ENCODE results near the gene SGPL1. TPM values are rescaled to one million over a fixed set of nuclear protein-coding genes. Genes with fewer than 3 reads are reported as not detected.

The SGPL1 gene
- total RNA-seq, 4 donors from 2014 or later = 12.9 to 31.0 (median 21.3) TPM

GRCh38 chr10:70784016-70784415 lies 31.7 kb upstream of the SGPL1 start:
- no peaks in the 10 kb centered on the region for H3K9me3 ChIP-seq
- WGBS = 74% methylated on average over 5 of the region's 5 CpGs
- no peak overlapping the region for H3K4me3 ChIP-seq
- DNase-seq (ENCODE audit: extremely low spot score) = no peak
- TF ChIP-seq CTCF (IDR thresholded peaks at IDR 0.05) (no peak), POLR2AphosphoS5 (IDR thresholded peaks at IDR 0.05) (no peak), EP300 (IDR thresholded peaks at IDR 0.05) (no peak), POLR2A (IDR thresholded peaks at IDR 0.05; ENCODE audit: low read depth) (no peak)
- H3K4me1 ChIP-seq = no peaks in the 10 kb centered on the region
- no peak overlapping the region for H3K27ac ChIP-seq (replicated peaks in 1 of 4)
- H3K27me3 ChIP-seq = no peaks in the 10 kb centered on the region
- no peaks in the 10 kb centered on the region for H3K36me3 ChIP-seq
- intact Hi-C loops (cut with DNase I) = no loop called here

GRCh38 chr10:70784471-70784870 lies 31.3 kb upstream of the SGPL1 start:
- H3K4me3 ChIP-seq = no peak overlapping the region
- no peak for DNase-seq (ENCODE audit: extremely low spot score)
- H3K27ac ChIP-seq (replicated peaks in 1 of 4) = no peak overlapping the region
- 66% methylated on average over 2 of the region's 2 CpGs for WGBS
- no peak for TF ChIP-seq POLR2AphosphoS5 (IDR thresholded peaks at IDR 0.05)
- TF ChIP-seq POLR2A (IDR thresholded peaks at IDR 0.05; ENCODE audit: low read depth) = no peak
- TF ChIP-seq EP300 (IDR thresholded peaks at IDR 0.05) = no peak
- no peaks in the 10 kb centered on the region for H3K27me3 ChIP-seq
- no peaks in the 10 kb centered on the region for H3K4me1 ChIP-seq
- no peaks in the 10 kb centered on the region for H3K36me3 ChIP-seq
- H3K9me3 ChIP-seq = no peaks in the 10 kb centered on the region
- intact Hi-C loops (cut with DNase I) = no loop called here

GRCh38 chr10:70785190-70785589 lies 30.6 kb upstream of the SGPL1 start, which contains the start of gene TBATA:
TSS of gene TBATA (minus strand) at chr10:70785377. CDS start at chr10:70783379, 1,998 bp downstream.
- H3K27me3 ChIP-seq = no peaks in the 10 kb centered on the region
- 79% methylated on average over 4 of the region's 4 CpGs for WGBS
- no peak within 1 kb of the TSS for H3K4me3 ChIP-seq
- intact Hi-C loops (cut with DNase I) = no loop called here
- no peaks in the 10 kb centered on the region for H3K4me1 ChIP-seq
- H3K9me3 ChIP-seq = no peaks in the 10 kb centered on the region
- H3K27ac ChIP-seq (replicated peaks in 1 of 4) = no peak within 1 kb of the TSS
- H3K36me3 ChIP-seq = no peaks in the 10 kb centered on the region
- TF ChIP-seq CTCF (IDR thresholded peaks at IDR 0.05) (no peak), POLR2AphosphoS5 (IDR thresholded peaks at IDR 0.05) (no peak), POLR2A (IDR thresholded peaks at IDR 0.05; ENCODE audit: low read depth) (no peak), EP300 (IDR thresholded peaks at IDR 0.05) (no peak)
- no peak for DNase-seq (ENCODE audit: extremely low spot score)

- intact Hi-C loops (cut with DNase I) = no loop called here
- WGBS = 63% methylated on average over 5 of the region's 5 CpGs
- TF ChIP-seq EP300 (IDR thresholded peaks at IDR 0.05) (no peak), POLR2A (IDR thresholded peaks at IDR 0.05; ENCODE audit: low read depth) (no peak), POLR2AphosphoS5 (IDR thresholded peaks at IDR 0.05) (no peak), CTCF (IDR thresholded peaks at IDR 0.05) (no peak)
- Histone ChIP-seq H3K9me3 (no peaks in the 10 kb centered on the region), H3K4me3 (no peak overlapping the region), H3K36me3 (no peaks in the 10 kb centered on the region), H3K4me1 (no peaks in the 10 kb centered on the region), H3K27me3 (no peaks in the 10 kb centered on the region), H3K27ac (replicated peaks in 1 of 4) (no peak overlapping the region)
- no peak for DNase-seq (ENCODE audit: extremely low spot score)
These were observed 28.8 kb upstream of the SGPL1 start for GRCh38 chr10:70786799-70787415.

- no peaks in the 10 kb centered on the region for H3K27me3 ChIP-seq
- TF ChIP-seq EP300 (IDR thresholded peaks at IDR 0.05) (no peak), POLR2AphosphoS5 (IDR thresholded peaks at IDR 0.05) (no peak), POLR2A (IDR thresholded peaks at IDR 0.05; ENCODE audit: low read depth) (no peak), CTCF (IDR thresholded peaks at IDR 0.05) (no peak)
- H3K36me3 ChIP-seq = no peaks in the 10 kb centered on the region
- no peaks in the 10 kb centered on the region for H3K9me3 ChIP-seq
- 72% methylated on average over 5 of the region's 5 CpGs for WGBS
- no peak for DNase-seq (ENCODE audit: extremely low spot score)
- H3K27ac ChIP-seq (replicated peaks in 1 of 4) = no peak overlapping the region
- H3K4me1 ChIP-seq = no peaks in the 10 kb centered on the region
- intact Hi-C loops (cut with DNase I) = no loop called here
- H3K4me3 ChIP-seq = no peak overlapping the region
These were observed 24.2 kb upstream of the SGPL1 start for GRCh38 chr10:70791386-70792039.

Data from esophagus muscularis mucosa (tissue), 4 donors.